Left cardiac atrium (tissue), 4 donors: ENCODE results near the gene CCSER1. TPM values are rescaled to one million over a fixed set of nuclear protein-coding genes. Genes with fewer than 3 reads are reported as not detected.
"Not testable (repeated sequence)": the region's sequence is repeated elsewhere in the genome, so short reads cannot be mapped to it uniquely, and the experiment has no call there.

Experiments
- ATAC-seq, 2 donors: fragments of 200-7000 bp; cut with Tn5 transposase; one replicate each; pipeline ENCODE4 v1.9.1; 2020; ENCODE audit warnings: mild to moderate bottlenecking in 2 of 2, moderate library complexity in 2 of 2
- DNase-seq: peaks from one replicate; pipeline ENCODE4 v3.0.0-alpha.2; 2020
- intact Hi-C, 2 donors: fragments of 100-400 bp; cut with DNase I; formaldehyde crosslinking; loops; one replicate each; pipeline versions ENCODE4 v1.14.1 to v1.15.1; 2022 to 2023
- total RNA-seq, 2 donors: library from RNA; stranded (reverse); fragmentation: NEBNext Ultra II Directional; extraction: Animal tissue kit (Norgen Biotek cat#: 25700); gene quantifications; one replicate each; pipeline ENCODE4 v1.2.1, GENCODE V29; 2021
- donor health status: DM: no; HTN: yes; CAD: no.
- donor health status: DM: no; HTN: yes; CAD: no; lungs with severe emphysema.
- donor health status: DM: yes; HTN: yes; CAD: no.
- donor health status: Dilated cardiomyopathy.

CCSER1 gene
- total RNA-seq, 2 donors from 2014 or later, result 9.6 to 12.3 TPM

- DNase-seq (no peak), ATAC-seq (no peak)
- intact Hi-C loops, result no loop called here
Measured at GRCh38 chr4:91028228-91028627, 901.0 kb downstream of the CCSER1 start.

- ATAC-seq (no peak), DNase-seq (no peak)
- intact Hi-C loops, result no loop called here
Measured at GRCh38 chr4:91031761-91032160, 904.6 kb downstream of the CCSER1 start.

GRCh38 chr4:91032725-91033445 lies 905.7 kb downstream of the CCSER1 start:
- intact Hi-C loops, result no loop called here
- ATAC-seq (no peak), DNase-seq (no peak)

- ATAC-seq (no peak), DNase-seq (no peak)
- intact Hi-C loops, result no loop called here
Measured at GRCh38 chr4:91035276-91035675, 908.1 kb downstream of the CCSER1 start.

GRCh38 chr4:91037951-91038350 lies 910.8 kb downstream of the CCSER1 start:
- intact Hi-C loops, result no loop called here
- DNase-seq, result no peak
- ATAC-seq, result no peak

- DNase-seq, result no peak
- no peak for ATAC-seq
- intact Hi-C loops, result no loop called here
Measured at GRCh38 chr4:91057871-91058270, 930.7 kb downstream of the CCSER1 start.

- ATAC-seq, result no peak
- no peak for DNase-seq
- intact Hi-C loops, result no loop called here
Measured at GRCh38 chr4:91058345-91058744, 931.2 kb downstream of the CCSER1 start.

- no peak for ATAC-seq
- intact Hi-C loops, result no loop called here
- DNase-seq, result no peak
Measured at GRCh38 chr4:91064157-91064853, 937.1 kb downstream of the CCSER1 start.

GRCh38 chr4:91065117-91065516 lies 937.9 kb downstream of the CCSER1 start:
- no peak for ATAC-seq
- intact Hi-C loops, result no loop called here
- DNase-seq, result no peak

GRCh38 chr4:91070736-91071135 lies 943.5 kb downstream of the CCSER1 start:
- DNase-seq (no peak), ATAC-seq (no peak)
- intact Hi-C loops, result no loop called here

GRCh38 chr4:91076147-91076546 lies 949.0 kb downstream of the CCSER1 start:
- DNase-seq (no peak), ATAC-seq (no peak)
- intact Hi-C loops, result no loop called here

- intact Hi-C loops, result no loop called here
- ATAC-seq (no peak), DNase-seq (no peak)
Measured at GRCh38 chr4:91085961-91086360, 958.8 kb downstream of the CCSER1 start.

GRCh38 chr4:91087743-91088142 lies 960.5 kb downstream of the CCSER1 start:
- intact Hi-C loops, result no loop called here
- ATAC-seq (no peak), DNase-seq (no peak)

- DNase-seq (no peak), ATAC-seq (no peak)
- intact Hi-C loops, result no loop called here
Measured at GRCh38 chr4:91089178-91089577, 962.0 kb downstream of the CCSER1 start.

- DNase-seq, result no peak
- intact Hi-C loops, result no loop called here
- ATAC-seq, result no peak
Measured at GRCh38 chr4:91092398-91092980, 965.3 kb downstream of the CCSER1 start.

- ATAC-seq, intact Hi-C loops, DNase-seq: not testable (repeated sequence)
Measured at GRCh38 chr4:91094220-91094619, 967.0 kb downstream of the CCSER1 start.

GRCh38 chr4:91099666-91100065 lies 972.5 kb downstream of the CCSER1 start:
- DNase-seq (no peak), ATAC-seq (no peak)

GRCh38 chr4:91108751-91109150 lies 981.6 kb downstream of the CCSER1 start:
- DNase-seq (no peak), ATAC-seq (no peak)
- intact Hi-C loops, result no loop called here

More at GRCh38 chr4:91099666-91100065, 972.5 kb downstream of the CCSER1 start:
- intact Hi-C loops, result no loop called here

- DNase-seq (no peak), ATAC-seq (no peak)
- intact Hi-C loops, result no loop called here
Measured at GRCh38 chr4:91111556-91111955, 984.4 kb downstream of the CCSER1 start.

GRCh38 chr4:91113130-91113706 lies 986.0 kb downstream of the CCSER1 start:
- ATAC-seq (no peak), DNase-seq (no peak)
- intact Hi-C loops, result no loop called here
